GM12878 (cell line): ENCODE data around the gene ZNF428. TPM values are rescaled to one million over a fixed set of nuclear protein-coding genes. Genes with fewer than 3 reads are reported as not detected.

Source experiments
- ATAC-seq: fragments of 200-7000 bp; cut with Tn5 transposase; 3 replicates; pipeline ENCODE4 v1.9.1; 2020; ENCODE audit warnings: mild to moderate bottlenecking, moderate library complexity
- BruUV-seq: library from RNA; stranded (reverse); fragments of 400-500 nt; replicated peaks from 2 replicates; lab custom pipeline; 2021; lab: Mats Ljungman, UMichigan
- CTCF ChIA-PET: fragments of 300-600 bp; sonication (Branson Sonifier 250); formaldehyde crosslinking; extraction: SDS; loops from one replicate; lab custom pipeline; 2021; ENCODE audit warnings: inconsistent platforms; lab: Yijun Ruan, JAX
- POLR2A ChIA-PET: fragments of 350-600 bp; formaldehyde crosslinking; extraction: SDS; loops from one replicate; lab custom pipeline; 2021; ENCODE audit warnings: inconsistent platforms; lab: Charles Lee
- RAD21 ChIA-PET: fragments of 300-600 bp; sonication (Branson Sonifier 250); formaldehyde crosslinking; loops from one replicate; lab custom pipeline; 2023; ENCODE audit warnings: antibody characterized with exemption; ENCODE audit not compliant: unreplicated experiment; lab: Charles Lee
- SMC1A ChIA-PET: fragments of 300-600 bp; sonication (Branson Sonifier 250); formaldehyde crosslinking; loops from one replicate; lab custom pipeline; 2023; ENCODE audit not compliant: unreplicated experiment, uncharacterized antibody; lab: Charles Lee
- DNase-seq: peaks from one replicate; pipeline ENCODE4 v3.0.0-alpha.2; 2011; ENCODE audit warnings: low read depth, low spot score
- FAIRE-seq: peaks from 3 replicates; lab custom pipeline; 2011; peaks lifted over from hg19 to GRCh38; lab: Jason Lieb, UNC
- H2AFZ ChIP-seq: 2 replicates; pipeline ENCODE4 v1.6.0; 2011; ENCODE audit warnings: low read depth, low read length, control low read depth; ENCODE audit not compliant: control insufficient read depth
- H3K27ac ChIP-seq: 2 replicates; pipeline ENCODE4 v1.5.1; 2011; ENCODE audit warnings: control low read depth; ENCODE audit not compliant: control insufficient read depth, insufficient read depth
- H3K27me3 ChIP-seq, 2 experiments: replicated peaks in 1 of 2; 2 replicates each; pipeline versions ENCODE4 v1.6.0 to v1.6.1; 2011; ENCODE audit warnings: low read length in 1 of 2; ENCODE audit not compliant: control insufficient read depth in 2 of 2, insufficient read depth in 2 of 2
- H3K36me3 ChIP-seq, 2 experiments: 2 replicates each; pipeline ENCODE4 v1.5.1; 2011; ENCODE audit warnings: low read length in 1 of 2; ENCODE audit not compliant: control insufficient read depth in 2 of 2, insufficient read depth in 2 of 2
- H3K4me1 ChIP-seq: 2 replicates; pipeline ENCODE4 v1.6.1; 2011; ENCODE audit warnings: mild to moderate bottlenecking, low read length, moderate library complexity, mixed read lengths; ENCODE audit not compliant: control insufficient read depth, insufficient read depth
- H3K4me2 ChIP-seq: 2 replicates; pipeline ENCODE4 v1.6.0; 2011; ENCODE audit warnings: control low read depth; ENCODE audit not compliant: control insufficient read depth, insufficient read depth
- H3K4me3 ChIP-seq: fragments of 200-600 bp; sonication (generic); 2 replicates; pipeline ENCODE4 v1.5.1; 2016
- H3K79me2 ChIP-seq: 2 replicates; pipeline ENCODE4 v1.6.0; 2011; ENCODE audit warnings: low read length; ENCODE audit not compliant: control insufficient read depth, insufficient read depth
- H3K9ac ChIP-seq: 2 replicates; pipeline ENCODE4 v1.8.0; 2011; ENCODE audit warnings: low read length, control low read depth, mixed read lengths; ENCODE audit not compliant: control insufficient read depth, insufficient read depth
- H3K9me3 ChIP-seq: replicated peaks from 3 replicates; pipeline ENCODE4 v1.5.1; 2011; ENCODE audit warnings: mild to moderate bottlenecking, low read length; ENCODE audit not compliant: control insufficient read depth, insufficient read depth
- H4K20me1 ChIP-seq: 2 replicates; pipeline ENCODE4 v1.6.0; 2011; ENCODE audit not compliant: control insufficient read depth, insufficient read depth
- ATF3 ChIP-seq: IDR thresholded peaks from 2 replicates; pipeline ENCODE4 v1.6.1; 2011; ENCODE audit warnings: low read depth, mild to moderate bottlenecking, low read length, moderate library complexity, borderline replicate concordance; ENCODE audit errors: extremely low read depth
- ETV6 ChIP-seq, 2 experiments: fragments of 450-650 bp in 1 of 2; IDR thresholded peaks in 1 of 2; conservative IDR thresholded peaks in 1 of 2; 2 replicates each; pipeline ENCODE4 v1.6.1; 2014; ENCODE audit warnings: antibody characterized with exemption in 1 of 2, borderline replicate concordance in 1 of 2, low read depth in 1 of 2, mild to moderate bottlenecking in 1 of 2, moderate library complexity in 1 of 2
- MEF2B ChIP-seq: fragments of 450-650 bp; IDR thresholded peaks from 2 replicates; pipeline ENCODE4 v1.6.1; 2018; ENCODE audit warnings: mild to moderate bottlenecking, moderate library complexity; ENCODE audit not compliant: partially characterized antibody, poor library complexity, severe bottlenecking
- MXI1 ChIP-seq: fragments of 150-350 bp; IDR thresholded peaks from 2 replicates; pipeline ENCODE4 v1.6.1; 2011; ENCODE audit warnings: low read depth, mild to moderate bottlenecking, inconsistent platforms, low read length, improper control_type of control experiment
- PKNOX1 ChIP-seq: fragments of 450-650 bp; IDR thresholded peaks from 2 replicates; pipeline ENCODE4 v1.6.1; 2016; ENCODE audit warnings: mild to moderate bottlenecking
- SUZ12 ChIP-seq: fragments of 200-600 bp; sonication (generic); IDR thresholded peaks from one replicate; pipeline ENCODE4 v1.6.1; 2018; ENCODE audit warnings: antibody characterized with exemption, mild to moderate bottlenecking; ENCODE audit not compliant: unreplicated experiment
- ZZZ3 ChIP-seq: IDR thresholded peaks from 2 replicates; pipeline ENCODE4 v1.6.1; 2011; ENCODE audit warnings: low read depth; ENCODE audit not compliant: control insufficient read depth, insufficient read length
- WGBS: methylation state at CpG from one replicate; pipeline ENCODE4 v1.1.6; 2016; ENCODE audit warnings: low lambda C conversion rate; ENCODE audit not compliant: insufficient replicate concordance, insufficient coverage; ENCODE audit errors: missing lambda C conversion rate; 5-methylcytosine and 5-hydroxymethylcytosine counted together
- in situ Hi-C: fragments of 300-500 bp; cut with MboI; formaldehyde crosslinking; loops from 9 replicates; pipeline ENCODE4 v1.14.3; 2018; ENCODE audit warnings: mixed read lengths
- intact Hi-C: fragments of 100-400 bp; cut with micrococcal nuclease; formaldehyde crosslinking; loops from one replicate; pipeline ENCODE4 v1.14.2; 2022; ENCODE audit not compliant: unreplicated experiment
- polyA plus RNA-seq, 11 experiments: library from polyadenylated mRNA; depleted of rRNA in 4 of 11; unstranded in 6 of 11; stranded (reverse) in 5 of 11; fragments of >200 nt; fragmentation: Nextera tagmentation in 4 of 11; fragmentation: Illumina TruSeq in 1 of 11; extraction: Ambion mirVana in 4 of 11; extraction: Trizol in 1 of 11; gene quantifications; 1 replicate in 1 of 11; 2 replicates in 10 of 11; pipeline versions ENCODE4 v1.2.1 to v1.2.3, GENCODE V29; 2011 to 2016; ENCODE audit warnings: inconsistent platforms in 2 of 11, missing spikeins in 2 of 11, low read depth in 1 of 11
- total RNA-seq, 4 experiments: library from RNA; depleted of rRNA in 3 of 4; stranded (reverse); fragments of >200 nt in 3 of 4; fragmentation: Illumina TruSeq in 1 of 4; extraction: Trizol in 1 of 4; gene quantifications; 2 replicates each; pipeline versions ENCODE4 v1.2.1 to v1.2.3, GENCODE V29; 2013 to 2021
- TF ChIP-seq, protein P1 (sequence below): fragments of 450-650 bp; IDR thresholded peaks from 2 replicates; pipeline ENCODE4 v1.6.1; 2018; ENCODE audit warnings: mild to moderate bottlenecking, low read depth, moderate library complexity; ENCODE audit not compliant: partially characterized antibody
- TF ChIP-seq, protein P2 (sequence below): fragments of 450-650 bp; IDR thresholded peaks from 2 replicates; pipeline ENCODE4 v1.6.1; 2018; ENCODE audit warnings: borderline replicate concordance, mild to moderate bottlenecking; ENCODE audit not compliant: partially characterized antibody
- TF ChIP-seq, protein P3 (sequence below): fragments of 450-650 bp; IDR thresholded peaks from 2 replicates; pipeline ENCODE4 v1.6.1; 2014; ENCODE audit warnings: mild to moderate bottlenecking

Gene ZNF428
- total and polyA plus RNA-seq, 10 of the 15 experiments (the other 5 are each of a cell fraction or from before 2014, with no cell fraction given): 0.27 to 57.8 (median 20.4) TPM

DNA sequence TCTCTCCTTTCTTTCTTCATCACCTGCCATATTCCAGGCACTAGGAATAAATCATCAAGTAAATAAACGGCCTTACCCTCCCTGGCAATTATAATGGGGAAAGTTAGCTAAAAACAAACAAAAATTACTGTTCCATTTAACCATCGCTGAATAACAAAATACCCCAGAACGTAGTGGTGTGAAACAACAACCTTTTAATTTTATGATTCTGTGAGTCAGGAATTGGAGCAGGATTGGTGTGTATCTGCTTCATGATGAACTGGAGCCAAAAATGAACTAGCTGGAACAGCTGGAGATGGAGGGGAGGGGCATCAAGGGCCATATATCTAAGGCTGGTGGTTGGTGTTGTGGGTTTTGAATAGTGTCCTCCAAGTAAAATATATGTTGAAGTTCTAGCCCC, 23.9 kb upstream of the ZNF428 start (continued):
- TF ChIP-seq, protein P1, sequence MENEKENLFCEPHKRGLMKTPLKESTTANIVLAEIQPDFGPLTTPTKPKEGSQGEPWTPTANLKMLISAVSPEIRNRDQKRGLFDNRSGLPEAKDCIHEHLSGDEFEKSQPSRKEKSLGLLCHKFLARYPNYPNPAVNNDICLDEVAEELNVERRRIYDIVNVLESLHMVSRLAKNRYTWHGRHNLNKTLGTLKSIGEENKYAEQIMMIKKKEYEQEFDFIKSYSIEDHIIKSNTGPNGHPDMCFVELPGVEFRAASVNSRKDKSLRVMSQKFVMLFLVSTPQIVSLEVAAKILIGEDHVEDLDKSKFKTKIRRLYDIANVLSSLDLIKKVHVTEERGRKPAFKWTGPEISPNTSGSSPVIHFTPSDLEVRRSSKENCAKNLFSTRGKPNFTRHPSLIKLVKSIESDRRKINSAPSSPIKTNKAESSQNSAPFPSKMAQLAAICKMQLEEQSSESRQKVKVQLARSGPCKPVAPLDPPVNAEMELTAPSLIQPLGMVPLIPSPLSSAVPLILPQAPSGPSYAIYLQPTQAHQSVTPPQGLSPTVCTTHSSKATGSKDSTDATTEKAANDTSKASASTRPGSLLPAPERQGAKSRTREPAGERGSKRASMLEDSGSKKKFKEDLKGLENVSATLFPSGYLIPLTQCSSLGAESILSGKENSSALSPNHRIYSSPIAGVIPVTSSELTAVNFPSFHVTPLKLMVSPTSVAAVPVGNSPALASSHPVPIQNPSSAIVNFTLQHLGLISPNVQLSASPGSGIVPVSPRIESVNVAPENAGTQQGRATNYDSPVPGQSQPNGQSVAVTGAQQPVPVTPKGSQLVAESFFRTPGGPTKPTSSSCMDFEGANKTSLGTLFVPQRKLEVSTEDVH: no peak
- TF ChIP-seq, protein P2, sequence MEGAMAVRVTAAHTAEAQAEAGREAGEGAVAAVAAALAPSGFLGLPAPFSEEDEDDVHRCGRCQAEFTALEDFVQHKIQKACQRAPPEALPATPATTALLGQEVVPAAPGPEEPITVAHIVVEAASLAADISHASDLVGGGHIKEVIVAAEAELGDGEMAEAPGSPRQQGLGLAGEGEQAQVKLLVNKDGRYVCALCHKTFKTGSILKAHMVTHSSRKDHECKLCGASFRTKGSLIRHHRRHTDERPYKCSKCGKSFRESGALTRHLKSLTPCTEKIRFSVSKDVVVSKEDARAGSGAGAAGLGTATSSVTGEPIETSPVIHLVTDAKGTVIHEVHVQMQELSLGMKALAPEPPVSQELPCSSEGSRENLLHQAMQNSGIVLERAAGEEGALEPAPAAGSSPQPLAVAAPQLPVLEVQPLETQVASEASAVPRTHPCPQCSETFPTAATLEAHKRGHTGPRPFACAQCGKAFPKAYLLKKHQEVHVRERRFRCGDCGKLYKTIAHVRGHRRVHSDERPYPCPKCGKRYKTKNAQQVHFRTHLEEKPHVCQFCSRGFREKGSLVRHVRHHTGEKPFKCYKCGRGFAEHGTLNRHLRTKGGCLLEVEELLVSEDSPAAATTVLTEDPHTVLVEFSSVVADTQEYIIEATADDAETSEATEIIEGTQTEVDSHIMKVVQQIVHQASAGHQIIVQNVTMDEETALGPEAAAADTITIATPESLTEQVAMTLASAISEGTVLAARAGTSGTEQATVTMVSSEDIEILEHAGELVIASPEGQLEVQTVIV: no peak
- TF ChIP-seq, all 136 proteins: peak for 0

DNA sequence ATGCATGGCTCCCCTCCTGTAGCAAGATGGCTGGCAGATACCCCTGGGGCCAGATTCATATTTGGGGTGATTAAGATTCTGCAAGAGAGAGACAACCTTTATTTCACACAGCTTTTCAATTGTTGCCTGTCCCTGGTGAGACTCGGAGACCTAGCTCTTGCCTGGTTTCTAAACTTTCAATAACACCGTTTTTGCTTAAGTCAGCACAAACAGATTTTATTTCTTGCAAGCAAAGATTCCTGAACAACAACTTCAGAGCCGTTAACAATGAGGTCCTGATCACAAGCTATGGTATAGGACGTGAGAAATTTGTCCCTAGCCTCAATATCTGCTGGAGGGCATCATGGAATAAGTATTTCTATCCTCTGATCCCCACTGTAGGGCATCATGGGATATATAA, 23.1 kb upstream of the ZNF428 start:
- CTCF ChIA-PET: interaction anchor here (0.6 kb wide), 2 partner anchors 8 to 16 kb away, joined by 3 read pairs; no protein-coding TSS in a partner anchor
- SMC1A ChIA-PET: interaction anchor here (1.5 kb wide), 1 partner anchor 87 kb away, joined by 3 read pairs; no protein-coding TSS in a partner anchor
- Histone ChIP-seq H3K9ac (no peak overlapping the region), H3K27ac (no peak overlapping the region), H2AFZ (no peak overlapping the region), H3K4me2 (no peak overlapping the region), H4K20me1 (no peaks in the 10 kb centered on the region), H3K4me1 (peaks cover 5% of the 10 kb centered on the region), H3K9me3 (no peaks in the 10 kb centered on the region; the same call in 1 of the 3 replicates), H3K79me2 (no peaks in the 10 kb centered on the region), H3K4me3 (no peak overlapping the region), H3K27me3 (peaks cover 9 to 16% of the 10 kb centered on the region in 2 experiments), H3K36me3 (no peaks in the 10 kb centered on the region)
- WGBS: 15% methylated on average over 4 of the region's 4 CpGs
- intact Hi-C loops (no loop called here), in situ Hi-C loops (no loop called here)
- DNase-seq (no peak), ATAC-seq (no peak), FAIRE-seq (no peak)
- POLR2A ChIA-PET: no interaction called here
- RAD21 ChIA-PET: no interaction called here
- no TSS peak for BruUV-seq
- TF ChIP-seq, protein P3, sequence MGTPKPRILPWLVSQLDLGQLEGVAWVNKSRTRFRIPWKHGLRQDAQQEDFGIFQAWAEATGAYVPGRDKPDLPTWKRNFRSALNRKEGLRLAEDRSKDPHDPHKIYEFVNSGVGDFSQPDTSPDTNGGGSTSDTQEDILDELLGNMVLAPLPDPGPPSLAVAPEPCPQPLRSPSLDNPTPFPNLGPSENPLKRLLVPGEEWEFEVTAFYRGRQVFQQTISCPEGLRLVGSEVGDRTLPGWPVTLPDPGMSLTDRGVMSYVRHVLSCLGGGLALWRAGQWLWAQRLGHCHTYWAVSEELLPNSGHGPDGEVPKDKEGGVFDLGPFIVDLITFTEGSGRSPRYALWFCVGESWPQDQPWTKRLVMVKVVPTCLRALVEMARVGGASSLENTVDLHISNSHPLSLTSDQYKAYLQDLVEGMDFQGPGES: no peak
- TF ChIP-seq ETV6 (conservative IDR thresholded peaks at IDR 0.05 in 1 of 2, IDR thresholded peaks at IDR 0.05 in 1 of 2; ENCODE audit: borderline replicate concordance in 1 of 2, low read depth in 1 of 2) (no peak), ZZZ3 (no peak), PKNOX1 (no peak), MXI1 (no peak), MEF2B (no peak), ATF3 (no peak), SUZ12 (no peak)
